Hematopoietic multipotent progenitor cell treated with erythropoietin and hydrocortisone succinate and interleukin-3 and kit ligand, for 6 days (in vitro differentiated cells): ENCODE data around the gene KCND2.
"Not testable (repeated sequence)": the region's sequence is repeated elsewhere in the genome, so short reads cannot be mapped to it uniquely, and the experiment has no call there.

Source experiments
- DNase-seq: peaks from one replicate; pipeline ENCODE4 v3.0.0-alpha.2; 2015

Gene KCND2

GRCh38 chr7:120272701-120273475, at the start of gene KCND2:
Gene KCND2 (plus strand): TSS chr7:120273175.
- no peak for DNase-seq

DNA sequence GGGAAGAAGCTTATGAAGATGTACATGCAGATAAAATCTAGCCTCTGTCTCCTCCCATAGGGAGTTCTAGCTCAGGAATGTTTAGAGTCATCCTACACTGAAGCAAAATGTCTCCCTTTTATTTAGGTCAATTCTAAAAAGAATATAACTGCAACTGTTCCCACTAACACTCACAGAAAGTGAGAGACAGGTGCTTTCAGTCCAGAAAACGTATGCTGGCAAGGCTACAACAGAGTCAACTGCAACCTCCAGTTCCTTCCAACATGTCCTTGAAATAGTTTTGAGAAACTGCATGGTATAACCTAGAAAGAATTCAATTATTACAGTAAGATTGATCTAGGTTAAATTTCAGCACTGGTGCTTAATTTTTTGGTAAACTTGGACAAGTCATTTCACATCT, 46.8 kb upstream of the KCND2 start:
- DNase-seq: no peak

GRCh38 chr7:120227255-120227654, 45.7 kb upstream of the KCND2 start:
- DNase-seq: no peak

DNA sequence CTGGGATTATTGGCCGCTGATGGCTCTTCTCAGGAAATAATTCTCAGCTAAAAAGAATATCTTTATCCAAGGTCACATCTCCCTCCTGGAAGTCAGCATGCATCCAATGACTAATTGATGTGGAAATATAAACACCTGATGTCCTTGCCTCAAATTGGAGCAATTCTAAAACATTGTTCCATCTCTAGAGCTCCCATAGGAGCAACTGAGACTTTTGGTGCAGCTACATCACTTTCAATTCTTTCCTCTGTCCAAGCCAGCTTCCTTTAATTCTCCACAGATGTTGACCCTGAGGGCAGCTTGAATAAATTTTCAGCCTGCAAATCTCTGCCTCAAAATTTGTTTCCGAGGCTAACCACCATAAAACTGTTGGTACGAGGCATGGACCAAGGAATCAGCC, 43.9 kb upstream of the KCND2 start:
- DNase-seq: no peak

- no peak for DNase-seq
Observed at GRCh38 chr7:120233338-120233737, 39.6 kb upstream of the KCND2 start.

DNA sequence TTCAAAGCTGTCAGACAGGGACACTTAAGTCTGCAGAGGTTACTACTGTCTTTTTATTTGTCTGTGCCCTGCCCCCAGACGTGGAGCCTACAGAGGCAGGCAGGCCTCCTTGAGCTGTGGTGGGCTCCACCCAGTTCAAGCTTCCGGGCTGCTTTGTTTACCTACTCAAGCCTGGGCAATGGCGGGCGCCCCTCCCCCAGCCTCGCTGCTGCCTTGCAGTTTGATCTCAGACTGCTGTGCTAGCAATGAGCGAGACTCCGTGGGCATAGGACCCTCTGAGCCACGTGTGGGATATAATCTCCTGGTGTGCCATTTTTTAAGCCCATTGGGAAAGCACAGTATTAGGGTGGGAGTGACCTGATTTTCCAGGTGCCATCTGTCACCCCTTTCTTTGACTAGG, 32.6 kb upstream of the KCND2 start:
- DNase-seq: not testable (repeated sequence)

GRCh38 chr7:120241973-120242372, 31.0 kb upstream of the KCND2 start:
- no peak for DNase-seq

DNA sequence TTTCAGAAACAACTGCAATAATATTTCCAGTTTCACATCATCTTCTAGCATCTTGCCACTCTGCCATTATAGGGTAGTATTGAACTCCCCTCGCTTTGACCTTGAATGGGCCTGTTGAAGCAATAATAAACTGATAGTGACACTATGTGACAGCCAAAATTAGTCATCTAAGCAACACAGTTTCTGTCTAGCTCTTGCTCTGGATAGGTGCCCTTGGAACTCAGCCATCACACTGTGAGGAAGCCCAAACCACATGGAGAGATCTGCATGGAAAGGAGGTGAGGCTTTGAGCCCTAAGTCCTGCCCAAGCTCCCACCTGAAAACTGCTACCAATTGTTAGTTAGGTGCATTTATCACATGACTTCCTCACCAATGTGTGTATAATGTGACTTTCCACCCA, 18.1 kb upstream of the KCND2 start:
- DNase-seq: no peak

DNA sequence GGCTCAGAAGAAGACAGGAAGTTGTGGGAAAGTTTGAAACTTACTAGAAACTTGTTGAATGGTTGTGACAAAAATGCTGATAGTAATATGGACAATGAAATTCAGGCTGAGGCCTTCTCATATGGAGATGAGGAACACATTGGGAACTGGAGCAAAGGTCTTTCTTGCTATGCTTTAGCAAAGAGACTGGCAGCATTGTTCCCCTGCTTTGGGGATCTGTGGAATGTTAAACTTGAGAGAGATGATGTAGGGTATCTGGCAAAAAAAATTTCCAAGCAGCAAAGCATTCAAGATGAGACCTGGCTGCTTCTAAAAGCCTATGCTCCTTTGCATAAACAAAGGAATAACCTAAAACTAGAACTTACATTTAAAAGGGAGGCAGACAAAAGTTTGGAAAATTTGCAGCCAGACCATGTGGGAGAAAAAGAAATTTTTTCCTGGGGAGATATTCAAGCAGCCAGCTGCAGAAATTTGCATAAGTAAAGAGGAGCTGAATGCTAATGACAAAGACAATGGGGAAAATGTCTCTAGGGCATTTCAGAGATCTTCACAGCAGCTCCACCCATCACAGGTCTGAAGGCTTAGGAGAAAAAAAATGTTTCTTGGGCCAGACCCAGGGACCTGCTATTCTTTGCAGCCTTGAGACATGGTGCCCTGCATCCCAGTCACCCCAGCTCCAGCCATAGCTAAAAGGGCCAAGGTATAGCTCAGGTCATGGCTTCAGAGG, 16.5 kb upstream of the KCND2 start:
- no peak for DNase-seq

DNA sequence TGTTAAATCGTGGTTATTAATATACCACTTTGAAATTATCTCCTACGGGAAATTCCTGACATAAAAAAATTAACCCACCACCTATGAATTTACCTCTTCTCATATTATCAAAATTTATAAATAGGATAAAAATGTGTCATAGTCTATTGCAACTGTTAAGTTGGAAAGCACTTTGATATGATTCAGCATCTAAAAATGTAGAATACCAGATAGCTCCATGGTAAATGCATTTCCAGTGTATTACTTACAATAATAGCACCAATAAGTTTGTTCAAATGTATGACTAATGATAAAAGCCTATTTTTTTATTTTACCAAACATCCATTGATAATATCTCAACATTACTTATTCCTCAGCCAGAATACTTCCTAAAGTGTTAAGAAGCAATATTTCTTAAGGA, 13.6 kb upstream of the KCND2 start:
- DNase-seq: no peak

DNA sequence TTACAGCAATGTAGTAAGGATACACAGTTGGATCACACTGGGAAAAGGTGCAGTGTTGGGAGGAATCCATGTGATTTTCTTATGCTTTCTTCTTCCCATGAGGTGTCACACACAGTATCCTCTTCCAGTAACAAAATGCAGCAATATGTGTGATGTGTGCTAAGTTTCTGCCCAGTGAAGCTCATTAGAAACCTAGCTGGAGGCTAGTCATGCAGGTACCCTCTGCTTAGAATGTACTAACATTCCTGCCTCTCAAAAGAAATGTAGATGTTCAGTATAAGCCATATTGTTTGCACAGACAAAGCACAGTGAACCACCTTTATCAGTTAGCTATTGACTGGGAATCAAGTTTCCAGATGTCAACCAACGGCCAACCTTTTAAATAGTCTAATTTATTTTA, 12.9 kb upstream of the KCND2 start:
- DNase-seq: no peak

DNA sequence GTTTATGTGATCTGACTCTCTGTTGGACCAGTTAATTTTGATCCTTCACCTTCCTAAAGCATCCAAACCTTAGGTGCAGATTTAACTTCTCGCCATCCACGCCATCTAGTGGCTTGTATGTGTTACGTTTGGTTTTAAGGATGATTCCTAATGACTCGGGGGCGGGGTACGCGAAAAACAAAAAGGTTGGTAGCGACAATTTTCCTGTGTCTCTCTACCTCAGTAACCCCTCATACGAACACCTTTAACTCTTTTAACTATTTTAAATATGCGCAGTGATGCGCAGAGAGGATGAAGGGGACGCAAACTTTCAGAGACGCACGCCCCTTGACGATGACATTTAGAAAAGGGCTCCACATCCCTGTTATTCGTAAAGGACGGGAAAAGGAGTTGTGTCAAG, 714 bp upstream of the KCND2 start:
- peak; percentile 62 for DNase-seq

- DNase-seq: peak; percentile 4
Observed at GRCh38 chr7:120273476-120273975, 551 bp downstream of the KCND2 start.

GRCh38 chr7:120274482-120274881, 1.5 kb downstream of the KCND2 start:
- DNase-seq: no peak

DNA sequence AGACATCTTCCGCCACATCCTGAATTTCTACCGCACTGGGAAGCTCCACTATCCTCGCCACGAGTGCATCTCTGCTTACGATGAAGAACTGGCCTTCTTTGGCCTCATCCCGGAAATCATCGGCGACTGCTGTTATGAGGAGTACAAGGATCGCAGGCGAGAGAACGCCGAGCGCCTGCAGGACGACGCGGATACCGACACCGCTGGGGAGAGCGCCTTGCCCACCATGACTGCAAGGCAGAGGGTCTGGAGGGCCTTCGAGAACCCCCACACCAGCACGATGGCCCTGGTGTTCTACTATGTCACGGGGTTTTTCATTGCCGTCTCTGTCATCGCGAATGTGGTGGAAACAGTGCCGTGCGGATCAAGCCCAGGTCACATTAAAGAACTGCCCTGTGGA, 1.9 kb downstream of the KCND2 start:
- no peak for DNase-seq

- DNase-seq: no peak
Observed at GRCh38 chr7:120276720-120277119, 3.7 kb downstream of the KCND2 start.

DNA sequence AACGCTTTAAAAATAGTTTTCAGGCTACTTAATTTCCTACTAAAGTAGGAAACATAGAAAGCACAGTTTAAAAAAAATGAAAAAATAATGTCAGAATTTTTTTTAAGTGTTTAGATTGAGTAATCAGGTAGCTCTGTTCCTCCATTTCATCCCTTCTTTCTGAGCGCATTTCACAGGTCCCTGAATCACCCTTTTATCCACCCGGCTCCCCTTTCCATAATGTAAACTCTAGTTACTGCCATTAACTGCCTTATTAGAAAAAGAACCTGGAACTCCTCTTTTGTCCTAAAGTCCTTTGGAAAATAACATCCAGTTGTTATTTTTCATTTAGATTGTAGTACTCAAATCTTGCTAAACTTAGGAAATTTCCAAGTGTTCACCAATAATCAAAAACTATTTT, 5.8 kb downstream of the KCND2 start:
- DNase-seq: no peak

GRCh38 chr7:120280743-120281142, 7.8 kb downstream of the KCND2 start:
- DNase-seq: no peak

GRCh38 chr7:120293027-120293426, 20.1 kb downstream of the KCND2 start:
- no peak for DNase-seq

- DNase-seq: no peak
Observed at GRCh38 chr7:120302190-120302589, 29.2 kb downstream of the KCND2 start.

- DNase-seq: no peak
Observed at GRCh38 chr7:120303105-120303504, 30.1 kb downstream of the KCND2 start.

- DNase-seq: no peak
Observed at GRCh38 chr7:120304674-120305073, 31.7 kb downstream of the KCND2 start.

- no peak for DNase-seq
Observed at GRCh38 chr7:120307991-120308545, 35.1 kb downstream of the KCND2 start.
